MCF 10A (cell line): ENCODE measurements around the gene ASPSCR1. TPM values are rescaled to one million over a fixed set of nuclear protein-coding genes. Genes with fewer than 3 reads are reported as not detected.

Source experiments
- BruUV-seq: library from RNA; stranded (reverse); fragments of 400-500 nt; replicated peaks from 2 replicates; lab custom pipeline; 2021; lab: Mats Ljungman, UMichigan
- CTCF ChIA-PET: fragments of 300-600 bp; sonication (Branson Sonifier 250); formaldehyde crosslinking; extraction: SDS; loops from one replicate; lab custom pipeline; 2021; ENCODE audit warnings: antibody characterized with exemption, inconsistent platforms; lab: Yijun Ruan, JAX
- POLR2A ChIA-PET: fragments of 300-600, 350-650 bp; sonication (Branson Sonifier 250); formaldehyde crosslinking; extraction: SDS; loops from one replicate; lab custom pipeline; 2020; ENCODE audit warnings: antibody characterized with exemption, inconsistent platforms; lab: Yijun Ruan, JAX
- DNase-seq: peaks from one replicate; pipeline ENCODE4 v3.0.0-alpha.2; 2018; ENCODE audit not compliant: unreplicated experiment
- H3K27ac Mint-ChIP-seq: one replicate; pipeline ENCODE4 v1.8.0; 2022; ENCODE audit warnings: mild to moderate bottlenecking, low read depth, mixed read lengths; ENCODE audit not compliant: unreplicated experiment
- H3K27me3 Mint-ChIP-seq: one replicate; pipeline ENCODE4 v1.8.0; 2022; ENCODE audit warnings: mixed read lengths; ENCODE audit not compliant: insufficient read depth, unreplicated experiment
- H3K36me3 Mint-ChIP-seq: one replicate; pipeline ENCODE4 v1.8.0; 2022; ENCODE audit warnings: mild to moderate bottlenecking, moderate library complexity, mixed read lengths; ENCODE audit not compliant: insufficient read depth, unreplicated experiment
- H3K4me1 Mint-ChIP-seq: one replicate; pipeline ENCODE4 v1.8.0; 2022; ENCODE audit warnings: mixed read lengths; ENCODE audit not compliant: insufficient read depth, unreplicated experiment
- H3K4me3 Mint-ChIP-seq: one replicate; pipeline ENCODE4 v1.8.0; 2022; ENCODE audit warnings: mild to moderate bottlenecking, moderate library complexity, mixed read lengths; ENCODE audit not compliant: unreplicated experiment
- H3K9me3 Mint-ChIP-seq: one replicate; pipeline ENCODE4 v1.8.0; 2022; ENCODE audit warnings: mixed read lengths; ENCODE audit not compliant: unreplicated experiment
- CTCF ChIP-seq: fragments of 200-600 bp; IDR thresholded peaks from one replicate; pipeline ENCODE4 v1.8.0; 2022; ENCODE audit warnings: antibody characterized with exemption, mild to moderate bottlenecking; ENCODE audit not compliant: unreplicated experiment
- intact Hi-C: fragments of 100-400 bp; cut with micrococcal nuclease; formaldehyde crosslinking; loops from 2 replicates; pipeline ENCODE4 v1.14.1; 2022
- total RNA-seq: library from RNA; stranded (reverse); gene quantifications from 2 replicates; pipeline ENCODE4 v1.2.3, GENCODE V29; 2022

ASPSCR1 gene
- total RNA-seq, 1 experiment from 2014 or later: 29.7 TPM

GRCh38 chr17:82016875-82017459, 39.5 kb downstream of the ASPSCR1 start:
- intact Hi-C loops: no loop called here
- no peak for DNase-seq
- POLR2A ChIA-PET: interaction anchor here (1.4 kb wide), 1 partner anchor 25 kb away, joined by 4 read pairs; no protein-coding TSS in a partner anchor
- no peak overlapping the region for H3K4me3 Mint-ChIP-seq
- TF ChIP-seq CTCF: no peak
- peaks cover 5% of the 10 kb centered on the region for H3K36me3 Mint-ChIP-seq
- no peak overlapping the region for H3K27ac Mint-ChIP-seq
- peaks cover 10% of the 10 kb centered on the region for H3K4me1 Mint-ChIP-seq
- H3K9me3 Mint-ChIP-seq: no peaks in the 10 kb centered on the region
- no peaks in the 10 kb centered on the region for H3K27me3 Mint-ChIP-seq
- BruUV-seq: no TSS peak
- CTCF ChIA-PET: interaction anchor here (0.7 to 1.5 kb wide), 2 partner anchors 13 to 56 kb away, joined by 4 read pairs; partner anchors contain the start of gene NOTUM

- H3K27me3 Mint-ChIP-seq: no peaks in the 10 kb centered on the region
- DNase-seq: no peak
- H3K36me3 Mint-ChIP-seq: peaks cover 5% of the 10 kb centered on the region
- BruUV-seq: no TSS peak
- no peak overlapping the region for H3K27ac Mint-ChIP-seq
- H3K4me3 Mint-ChIP-seq: no peak overlapping the region
- POLR2A ChIA-PET: interaction anchor here (0.5 kb wide), 1 partner anchor 79 kb away, joined by 3 read pairs; no protein-coding TSS in a partner anchor
- intact Hi-C loops: no loop called here
- CTCF ChIA-PET: interaction anchor here (1.5 kb wide), 1 partner anchor 57 kb away, joined by 4 read pairs; the partner anchor contains the start of gene NOTUM
- H3K4me1 Mint-ChIP-seq: peaks cover 10% of the 10 kb centered on the region
- no peaks in the 10 kb centered on the region for H3K9me3 Mint-ChIP-seq
- TF ChIP-seq CTCF: no peak
These were observed 40.3 kb downstream of the ASPSCR1 start for GRCh38 chr17:82017612-82018151.

GRCh38 chr17:82018152-82018988, 40.9 kb downstream of the ASPSCR1 start:
- no peak for TF ChIP-seq CTCF
- Mint-ChIP-seq H3K36me3 (peaks cover 5% of the 10 kb centered on the region), H3K4me1 (peaks cover 10% of the 10 kb centered on the region), H3K27me3 (no peaks in the 10 kb centered on the region), H3K27ac (no peak overlapping the region), H3K9me3 (no peaks in the 10 kb centered on the region), H3K4me3 (no peak overlapping the region)
- no peak for DNase-seq
- intact Hi-C loops: no loop called here
- POLR2A ChIA-PET: interaction anchor here (0.5 kb wide), 1 partner anchor 80 kb away, joined by 3 read pairs; no protein-coding TSS in a partner anchor
- BruUV-seq: no TSS peak
- CTCF ChIA-PET: interaction anchor here (0.6 to 0.9 kb wide), 5 partner anchors 29 to 216 kb away, joined by 3 read pairs; no protein-coding TSS in a partner anchor
